Activated CD8-positive, alpha-beta T cell treated with anti-CD3 and anti-CD28 coated beads for 36 hours (primary cell): ENCODE measurements around the gene MS4A4A. TPM values are rescaled to one million over a fixed set of nuclear protein-coding genes. Genes with fewer than 3 reads are reported as not detected.
A peak's percentile ranks its signal among the peaks of the same experiment; 100 is the strongest.

Source experiments
- ATAC-seq: fragments of 200-7000 bp; cut with Tn5 transposase; one replicate; pipeline ENCODE4 v1.10.0; 2021; ENCODE audit warnings: mild to moderate bottlenecking, moderate library complexity
- CTCF ChIA-PET: fragments of 350-600 bp; sonication (Branson Sonifier 250); formaldehyde crosslinking; loops from one replicate; lab custom pipeline; 2021; ENCODE audit warnings: antibody characterized with exemption; lab: Charles Lee
- POLR2A ChIA-PET: fragments of 350-600 bp; sonication (Branson Sonifier 250); formaldehyde crosslinking; loops from one replicate; lab custom pipeline; 2021; ENCODE audit warnings: antibody characterized with exemption; lab: Charles Lee
- DNase-seq: peaks from one replicate; pipeline ENCODE4 v3.0.0-alpha.2; 2020
- H3K27ac Mint-ChIP-seq: one replicate; pipeline ENCODE4 v1.8.0; 2021; ENCODE audit warnings: mild to moderate bottlenecking, mixed read lengths
- H3K27me3 Mint-ChIP-seq: one replicate; pipeline ENCODE4 v1.8.0; 2021; ENCODE audit warnings: mixed read lengths
- H3K36me3 Mint-ChIP-seq: one replicate; pipeline ENCODE4 v1.8.0; 2021; ENCODE audit warnings: low read depth, mixed read lengths
- H3K4me1 Mint-ChIP-seq: one replicate; pipeline ENCODE4 v1.8.0; 2021; ENCODE audit warnings: low read depth, mixed read lengths
- H3K4me3 Mint-ChIP-seq: one replicate; pipeline ENCODE4 v1.8.0; 2021; ENCODE audit warnings: mild to moderate bottlenecking, moderate library complexity, mixed read lengths
- H3K9me3 Mint-ChIP-seq: one replicate; pipeline ENCODE4 v1.8.0; 2021; ENCODE audit warnings: mixed read lengths
- intact Hi-C: fragments of 100-400 bp; cut with micrococcal nuclease; formaldehyde crosslinking; loops from one replicate; pipeline ENCODE4 v1.10.0; 2022
- total RNA-seq, 2 experiments: library from RNA; stranded (reverse); gene quantifications; one replicate each; pipeline ENCODE4 v1.2.3, GENCODE V29; 2021
- TF ChIP-seq, protein P1 (sequence below): fragments of 200-600 bp; IDR thresholded peaks from one replicate; pipeline ENCODE4 v1.8.0; 2022; ENCODE audit warnings: antibody characterized with exemption, mild to moderate bottlenecking

The MS4A4A gene
- total RNA-seq, 2 experiments from 2014 or later = not detected

DNA sequence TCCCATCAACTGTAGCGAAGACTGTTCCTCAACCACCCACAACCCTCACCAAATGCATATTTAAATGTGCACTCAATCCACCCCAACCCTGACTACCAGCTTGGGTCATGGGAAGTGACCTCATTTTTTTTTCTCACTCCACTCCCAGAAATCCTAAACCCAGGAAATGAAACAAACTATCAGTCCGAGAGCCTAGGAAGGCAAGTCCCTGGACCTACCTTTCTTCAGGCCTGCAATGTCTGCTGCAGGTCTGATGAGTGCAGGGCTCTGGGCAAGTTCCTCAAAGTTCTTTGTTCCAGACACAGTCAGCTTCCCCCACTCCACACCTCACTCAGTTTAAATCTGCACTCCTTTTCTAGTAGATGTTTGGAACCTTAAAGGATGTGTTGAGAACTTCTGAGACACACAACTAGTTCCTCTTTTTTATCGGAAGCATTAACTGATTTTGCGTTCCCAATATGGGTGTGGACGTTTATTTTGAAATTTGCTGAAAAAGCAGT, 37.7 kb upstream of the MS4A4A start, which contains the start of gene MS4A4E:
Gene MS4A4E, minus strand, starts transcription at position 398 of the 500 bp plus-strand sequence. CDS start 13,082 bp downstream, outside the sequence.
- no peak within 1 kb of the TSS for H3K4me3 Mint-ChIP-seq
- ChIA-PET CTCF (interaction anchor here (1.1 kb wide), 1 partner anchor 23 kb away, joined by 3 read pairs; no protein-coding TSS in a partner anchor), POLR2A (no interaction called here)
- intact Hi-C loops = no loop called here
- ATAC-seq (no peak), DNase-seq (no peak)
- TF ChIP-seq, protein P1, sequence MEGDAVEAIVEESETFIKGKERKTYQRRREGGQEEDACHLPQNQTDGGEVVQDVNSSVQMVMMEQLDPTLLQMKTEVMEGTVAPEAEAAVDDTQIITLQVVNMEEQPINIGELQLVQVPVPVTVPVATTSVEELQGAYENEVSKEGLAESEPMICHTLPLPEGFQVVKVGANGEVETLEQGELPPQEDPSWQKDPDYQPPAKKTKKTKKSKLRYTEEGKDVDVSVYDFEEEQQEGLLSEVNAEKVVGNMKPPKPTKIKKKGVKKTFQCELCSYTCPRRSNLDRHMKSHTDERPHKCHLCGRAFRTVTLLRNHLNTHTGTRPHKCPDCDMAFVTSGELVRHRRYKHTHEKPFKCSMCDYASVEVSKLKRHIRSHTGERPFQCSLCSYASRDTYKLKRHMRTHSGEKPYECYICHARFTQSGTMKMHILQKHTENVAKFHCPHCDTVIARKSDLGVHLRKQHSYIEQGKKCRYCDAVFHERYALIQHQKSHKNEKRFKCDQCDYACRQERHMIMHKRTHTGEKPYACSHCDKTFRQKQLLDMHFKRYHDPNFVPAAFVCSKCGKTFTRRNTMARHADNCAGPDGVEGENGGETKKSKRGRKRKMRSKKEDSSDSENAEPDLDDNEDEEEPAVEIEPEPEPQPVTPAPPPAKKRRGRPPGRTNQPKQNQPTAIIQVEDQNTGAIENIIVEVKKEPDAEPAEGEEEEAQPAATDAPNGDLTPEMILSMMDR = no peak
- H3K4me1 Mint-ChIP-seq = no peaks in the 10 kb centered on the region
- peaks cover 16% of the 10 kb centered on the region for H3K27me3 Mint-ChIP-seq
- H3K36me3 Mint-ChIP-seq = no peaks in the 10 kb centered on the region
- H3K27ac Mint-ChIP-seq = no peak within 1 kb of the TSS
- no peaks in the 10 kb centered on the region for H3K9me3 Mint-ChIP-seq

DNA sequence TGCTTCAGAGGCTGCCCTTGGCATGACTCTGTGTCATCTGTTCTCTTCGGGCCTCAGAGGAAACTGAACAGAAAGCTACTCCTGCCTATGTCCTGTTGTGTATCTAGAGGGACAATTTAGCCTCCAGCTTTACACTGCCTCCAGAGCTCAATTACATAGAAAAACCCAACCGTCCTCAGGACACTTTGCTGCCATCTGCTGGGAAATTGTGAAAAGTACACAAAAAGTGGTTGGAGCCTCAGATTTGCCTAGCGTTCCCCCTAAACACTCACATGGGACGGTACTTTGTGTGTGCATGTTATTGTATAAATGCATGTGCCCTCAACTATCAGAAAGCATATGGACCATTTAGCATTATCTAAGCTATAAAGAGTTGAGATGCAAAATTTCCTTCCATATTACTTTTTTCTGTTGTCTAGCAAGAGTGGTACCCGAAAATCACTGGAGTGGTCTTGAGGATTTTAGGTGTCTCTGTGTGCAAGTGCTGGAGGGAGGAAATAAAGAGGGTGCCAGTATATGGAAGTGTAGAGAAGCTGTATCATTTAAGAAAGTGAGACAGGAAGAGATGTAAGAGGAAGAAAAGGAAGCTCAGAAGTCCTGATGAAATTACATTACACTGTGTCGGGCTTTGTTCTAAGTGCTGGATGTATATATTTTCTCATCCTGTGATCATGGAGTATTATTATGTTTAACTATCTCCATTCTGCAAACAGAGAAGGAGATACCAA, 28.8 kb upstream of the MS4A4A start:
- no peak for ATAC-seq
- CTCF ChIA-PET = interaction anchor here (0.7 to 2.0 kb wide), 13 partner anchors 11 to 496 kb away, joined by 3 to 10 read pairs (median 4); partner anchors contain the start of gene STX3
- H3K4me3 Mint-ChIP-seq = no peak overlapping the region
- H3K36me3 Mint-ChIP-seq = no peaks in the 10 kb centered on the region
- peaks cover 21% of the 10 kb centered on the region for H3K27me3 Mint-ChIP-seq
- POLR2A ChIA-PET = no interaction called here
- no peaks in the 10 kb centered on the region for H3K4me1 Mint-ChIP-seq
- peak; percentile 32 for DNase-seq
- intact Hi-C loops = no loop called here
- H3K9me3 Mint-ChIP-seq = peaks cover 4% of the 10 kb centered on the region
- TF ChIP-seq, protein P1 = peak; percentile 58
- H3K27ac Mint-ChIP-seq = no peak overlapping the region

DNA sequence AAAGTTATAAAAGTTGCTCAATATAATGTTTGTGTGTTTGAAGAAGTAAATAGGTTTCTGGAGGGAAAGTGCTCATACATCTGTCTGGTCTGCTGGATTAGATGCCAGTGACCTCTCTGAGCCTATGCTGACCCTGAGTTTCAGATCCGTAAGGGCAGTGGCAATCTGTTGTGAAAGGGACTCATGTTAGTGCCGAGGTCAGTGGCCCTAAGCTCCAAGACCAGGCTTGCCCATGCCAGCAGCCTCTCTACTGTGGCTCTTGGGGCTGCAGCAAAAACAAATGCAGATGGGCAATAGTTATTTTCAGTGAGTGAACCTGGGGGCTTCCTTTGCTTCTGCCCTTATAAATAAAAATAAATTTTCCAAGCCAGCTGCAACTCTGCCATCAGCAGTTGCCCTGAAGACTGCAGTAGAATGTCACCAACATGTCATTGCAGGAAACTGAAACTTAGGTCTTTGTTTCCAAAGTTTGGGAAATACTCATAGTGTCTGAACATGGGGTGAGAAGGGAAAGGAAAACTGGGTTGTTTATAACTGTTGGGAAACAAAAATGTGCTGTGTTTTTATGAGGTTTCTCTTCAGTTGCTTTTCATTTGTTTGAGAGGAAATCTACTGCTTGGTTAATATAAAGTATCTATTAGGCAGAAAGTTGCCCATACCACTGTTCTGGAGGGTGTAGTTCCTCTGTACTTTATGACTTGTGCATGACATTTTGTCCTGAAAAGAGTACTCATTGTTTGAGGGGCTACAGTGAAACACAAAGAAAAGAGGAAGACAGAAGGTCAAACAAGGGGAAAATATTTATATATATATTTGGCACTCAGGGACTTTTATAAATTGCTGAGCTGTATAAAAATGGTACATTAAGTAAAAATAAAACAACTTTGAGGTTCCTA, 28.0 kb upstream of the MS4A4A start:
- intact Hi-C loops = no loop called here
- H3K4me1 Mint-ChIP-seq = no peaks in the 10 kb centered on the region
- peaks cover 4% of the 10 kb centered on the region for H3K9me3 Mint-ChIP-seq
- no peak overlapping the region for H3K27ac Mint-ChIP-seq
- TF ChIP-seq, protein P1 = no peak
- H3K4me3 Mint-ChIP-seq = no peak overlapping the region
- no peak for DNase-seq
- CTCF ChIA-PET = interaction anchor here (0.9 to 2.0 kb wide), 7 partner anchors 12 to 497 kb away, joined by 3 to 7 read pairs (median 4); partner anchors contain the start of gene STX3
- H3K36me3 Mint-ChIP-seq = no peaks in the 10 kb centered on the region
- H3K27me3 Mint-ChIP-seq = peaks cover 21% of the 10 kb centered on the region
- no peak for ATAC-seq
- POLR2A ChIA-PET = no interaction called here

DNA sequence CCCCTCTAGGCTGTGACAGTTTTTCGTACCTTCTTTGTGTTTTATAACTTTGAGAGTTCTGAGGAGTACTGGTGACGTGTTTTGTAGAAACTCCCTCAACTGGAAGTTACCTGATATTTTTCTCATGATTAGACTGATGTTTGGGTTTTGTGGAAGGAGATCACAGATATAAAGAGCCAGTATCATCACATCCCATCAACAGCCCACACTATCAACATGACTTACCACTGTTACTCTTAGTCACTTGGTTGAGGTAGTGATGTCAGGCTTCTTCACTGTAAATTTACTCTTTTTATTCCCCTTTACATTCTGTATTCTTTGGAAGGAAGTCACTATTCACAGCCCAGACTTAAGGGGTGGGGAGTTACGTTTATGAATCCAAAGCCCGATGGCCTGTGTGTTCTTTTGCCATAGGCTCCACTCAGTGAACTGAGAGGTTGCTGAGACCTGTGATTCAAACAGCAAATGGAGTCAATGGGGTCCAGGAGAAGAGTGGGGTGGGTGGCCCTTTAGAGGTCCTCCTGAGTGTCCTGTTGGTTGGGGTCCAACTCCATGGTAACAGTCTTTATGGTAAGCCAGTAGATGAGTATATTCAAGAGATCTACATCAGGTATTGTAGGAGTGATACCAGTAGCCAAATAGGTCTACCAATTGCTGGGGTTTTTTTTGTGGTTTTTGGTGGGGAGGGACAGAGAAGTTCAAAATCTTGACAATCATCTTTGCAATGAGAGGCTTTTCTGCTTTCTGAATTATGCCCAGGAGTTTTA, 22.3 kb upstream of the MS4A4A start:
- TF ChIP-seq, protein P1 = no peak
- CTCF ChIA-PET = no interaction called here
- intact Hi-C loops = no loop called here
- POLR2A ChIA-PET = no interaction called here
- Mint-ChIP-seq H3K4me1 (no peaks in the 10 kb centered on the region), H3K27me3 (peaks cover 13% of the 10 kb centered on the region), H3K27ac (no peak overlapping the region), H3K36me3 (no peaks in the 10 kb centered on the region), H3K4me3 (no peak overlapping the region), H3K9me3 (peaks cover 8% of the 10 kb centered on the region)
- ATAC-seq = no peak
- no peak for DNase-seq
